ENCODE measurements around the gene ASTN2. TPM values are rescaled to one million over a fixed set of nuclear protein-coding genes. Genes with fewer than 3 reads are reported as not detected.

The ASTN2 gene
- total and polyA plus RNA-seq, 2 experiments from 2014 or later = 7.0 to 24.6 TPM

- no peak for TF ChIP-seq ZNF462 (CRISPR knock-in tag; IDR thresholded peaks at IDR 0.05)
- TF ChIP-seq JUNB (IDR thresholded peaks at IDR 0.05; ENCODE audit: unreplicated experiment) = no peak
- TF ChIP-seq ETS1 (IDR thresholded peaks at IDR 0.05) = no peak
- TF ChIP-seq EZH2phosphoT487 (IDR thresholded peaks at IDR 0.05; ENCODE audit: unreplicated experiment) = no peak
- no peak for TF ChIP-seq EZH2 (IDR thresholded peaks at IDR 0.05; ENCODE audit: low read depth, unreplicated experiment)
- no peak for TF ChIP-seq POLR2AphosphoS5 (IDR thresholded peaks at IDR 0.05; ENCODE audit: low read depth)
- no peak for TF ChIP-seq REST (IDR thresholded peaks at IDR 0.05; ENCODE audit: unreplicated experiment)
- TF ChIP-seq STAT1 (IDR thresholded peaks at IDR 0.05; ENCODE audit: unreplicated experiment) = no peak
- no peak for TF ChIP-seq NANOG (IDR thresholded peaks at IDR 0.05; ENCODE audit: borderline replicate concordance)
- no peak for TF ChIP-seq ZNF114 (CRISPR knock-in tag; IDR thresholded peaks at IDR 0.05)
These were observed 713.7 kb downstream of the ASTN2 start (continued) for GRCh38 chr9:116700882-116701865.

Measured in GM23338 (cell line).